A673 (cell line): ENCODE data around the gene ARID3B.

Experiments used
- CTCF ChIP-seq: fragments of 300-800, 200-600 bp; sonication (generic); conservative IDR thresholded peaks from 2 replicates; pipeline ENCODE4 v1.5.1; 2017; ENCODE audit warnings: low read depth, mild to moderate bottlenecking, antibody characterized with exemption, low read length, moderate library complexity, mixed read lengths
- EZH2 ChIP-seq: fragments of 200-600 bp; sonication (generic); IDR thresholded peaks from 2 replicates; pipeline ENCODE4 v1.6.1; 2017; ENCODE audit warnings: borderline replicate concordance, low read depth, mild to moderate bottlenecking, mixed read lengths, antibody characterized with exemption, low read length; ENCODE audit not compliant: poor library complexity, severe bottlenecking

GRCh38 chr15:74535388-74536084, 5.5 kb upstream of the ARID3B start:
- TF ChIP-seq CTCF (no peak), EZH2 (no peak)
